Measurements from ENCODE around the gene ZNF506. TPM values are rescaled to one million over a fixed set of nuclear protein-coding genes. Genes with fewer than 3 reads are reported as not detected.

ZNF506 gene
- total RNA-seq, 1 experiment from 2014 or later = 3.0 TPM

DNA sequence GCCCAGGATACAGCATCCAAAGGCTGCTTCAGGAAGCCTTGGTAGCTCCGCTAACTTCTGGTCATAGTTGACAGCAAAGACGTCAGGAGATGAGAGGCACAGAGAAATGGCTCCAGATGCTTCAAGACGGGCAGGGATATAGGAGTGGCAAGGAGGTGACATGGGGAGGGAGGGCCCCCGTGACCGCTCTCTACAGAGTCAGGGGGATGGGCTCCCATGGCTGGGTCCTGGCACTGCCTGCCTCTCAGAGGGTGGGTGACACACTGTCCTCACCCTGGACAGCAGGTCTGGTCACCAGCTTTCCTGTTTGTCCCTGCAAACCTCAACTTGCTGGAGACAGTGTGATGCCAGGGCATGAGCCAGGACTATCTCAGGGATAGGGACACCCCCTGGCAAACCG, 78.4 kb downstream of the ZNF506 start:
- Histone ChIP-seq H2BK120ac (ENCODE audit: low read depth, low read length, poor library complexity, severe bottlenecking) (no peak overlapping the region), H3K27ac (ENCODE audit: insufficient read length, low read depth, low read length) (no peak overlapping the region), H3K23me2 (ENCODE audit: insufficient read length, low read depth, low read length, poor library complexity, severe bottlenecking) (no peaks in the 10 kb centered on the region), H3K27me3 (ENCODE audit: insufficient read depth, low read length) (no peaks in the 10 kb centered on the region), H3K18ac (ENCODE audit: insufficient read length, low read depth, low read length) (no peak overlapping the region), H2BK20ac (ENCODE audit: low read depth, low read length, poor library complexity, severe bottlenecking) (no peak overlapping the region), H3K9me3 (ENCODE audit: control insufficient read depth, low read depth, low read length) (no peaks in the 10 kb centered on the region), H3K23ac (ENCODE audit: insufficient read length, low read depth, low read length) (no peak overlapping the region), H3K56ac (ENCODE audit: insufficient read length, low read depth, low read length) (no peak overlapping the region), H2BK5ac (ENCODE audit: insufficient read length, low read length) (no peak overlapping the region), H3K79me2 (ENCODE audit: insufficient read depth, low read length) (no peaks in the 10 kb centered on the region), H3K4me1 (ENCODE audit: insufficient read depth, low read length) (no peaks in the 10 kb centered on the region), H3T11ph (ENCODE audit: low read length) (no peak overlapping the region), H3K4me2 (ENCODE audit: insufficient read depth, insufficient read length, low read length) (no peak overlapping the region), H2AFZ (ENCODE audit: low read length) (no peak overlapping the region), H4K20me1 (ENCODE audit: control insufficient read depth, insufficient read depth, insufficient read length) (no peaks in the 10 kb centered on the region), H2BK15ac (ENCODE audit: low read depth, low read length) (no peak overlapping the region), H4K91ac (ENCODE audit: insufficient read length, low read depth, low read length) (no peak overlapping the region), H4K5ac (ENCODE audit: insufficient read length, low read depth, low read length) (no peak overlapping the region), H4K8ac (replicated peaks; ENCODE audit: insufficient read length, low read depth, low read length) (no peak overlapping the region), H3K9ac (ENCODE audit: extremely low read depth, insufficient read length, low read length) (no peak overlapping the region), H3K79me1 (ENCODE audit: insufficient read depth, low read depth, low read length, poor library complexity, severe bottlenecking) (no peaks in the 10 kb centered on the region), H3K14ac (ENCODE audit: insufficient read depth, low read length) (no peak overlapping the region), H2AK5ac (ENCODE audit: insufficient read length, low read length) (no peak overlapping the region), H2BK12ac (ENCODE audit: insufficient read length, low read depth, low read length) (no peak overlapping the region), H3K4ac (ENCODE audit: low read depth, low read length) (no peak overlapping the region)
- H3K36me3 Mint-ChIP-seq (ENCODE audit: insufficient read depth in 1 of 3, low read depth in 3 of 3) = peaks cover 0 to 6% (median 0%) of the 10 kb centered on the region in 3 experiments; a peak in 2 of 7 replicates
- H3K9me3 Mint-ChIP-seq = peaks cover 17 to 21% of the 10 kb centered on the region in 2 experiments; a peak in 4 of 5 replicates
- no peak for DNase-seq
- no peak overlapping the region for H3K4me3 Mint-ChIP-seq
- peaks cover 41% of the 10 kb centered on the region for H3K27me3 Mint-ChIP-seq (ENCODE audit: low read depth)
- no CpG with 5 or more reads among the region's 6 CpGs for WGBS (ENCODE audit: extremely low coverage, insufficient read length, low lambda C conversion rate)
- H3K27ac Mint-ChIP-seq = no peak overlapping the region
- no peaks in the 10 kb centered on the region for H3K4me1 Mint-ChIP-seq
- no peak for TF ChIP-seq CTCF (conservative IDR thresholded peaks at IDR 0.05)
